Kidney tubule cell (primary cell): ENCODE data around the gene CRIP2.
A peak's percentile ranks its signal among the peaks of the same experiment; 100 is the strongest.

Source experiments
- DNase-seq: peaks from one replicate; pipeline ENCODE4 v3.0.0-alpha.2; 2018; ENCODE audit warnings: low spot score

CRIP2 gene

DNA sequence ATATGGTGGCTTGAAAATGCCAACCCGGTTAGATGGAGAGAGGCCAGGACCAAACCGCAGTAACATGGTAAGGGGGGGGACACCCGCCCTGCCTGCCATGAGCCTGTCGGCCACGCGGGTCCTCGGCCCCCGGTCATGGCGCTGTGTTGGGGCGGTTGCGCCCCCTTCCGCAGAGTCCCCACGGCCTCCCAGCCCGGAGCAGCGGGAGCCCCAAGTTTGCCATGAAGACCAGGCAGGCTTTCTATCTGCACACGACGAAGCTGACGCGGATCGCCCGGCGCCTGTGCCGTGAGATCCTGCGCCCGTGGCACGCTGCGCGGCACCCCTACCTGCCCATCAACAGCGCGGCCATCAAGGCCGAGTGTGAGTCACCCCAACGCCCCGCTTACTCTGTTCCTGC, 10.1 kb upstream of the CRIP2 start:
- no peak for DNase-seq

DNA sequence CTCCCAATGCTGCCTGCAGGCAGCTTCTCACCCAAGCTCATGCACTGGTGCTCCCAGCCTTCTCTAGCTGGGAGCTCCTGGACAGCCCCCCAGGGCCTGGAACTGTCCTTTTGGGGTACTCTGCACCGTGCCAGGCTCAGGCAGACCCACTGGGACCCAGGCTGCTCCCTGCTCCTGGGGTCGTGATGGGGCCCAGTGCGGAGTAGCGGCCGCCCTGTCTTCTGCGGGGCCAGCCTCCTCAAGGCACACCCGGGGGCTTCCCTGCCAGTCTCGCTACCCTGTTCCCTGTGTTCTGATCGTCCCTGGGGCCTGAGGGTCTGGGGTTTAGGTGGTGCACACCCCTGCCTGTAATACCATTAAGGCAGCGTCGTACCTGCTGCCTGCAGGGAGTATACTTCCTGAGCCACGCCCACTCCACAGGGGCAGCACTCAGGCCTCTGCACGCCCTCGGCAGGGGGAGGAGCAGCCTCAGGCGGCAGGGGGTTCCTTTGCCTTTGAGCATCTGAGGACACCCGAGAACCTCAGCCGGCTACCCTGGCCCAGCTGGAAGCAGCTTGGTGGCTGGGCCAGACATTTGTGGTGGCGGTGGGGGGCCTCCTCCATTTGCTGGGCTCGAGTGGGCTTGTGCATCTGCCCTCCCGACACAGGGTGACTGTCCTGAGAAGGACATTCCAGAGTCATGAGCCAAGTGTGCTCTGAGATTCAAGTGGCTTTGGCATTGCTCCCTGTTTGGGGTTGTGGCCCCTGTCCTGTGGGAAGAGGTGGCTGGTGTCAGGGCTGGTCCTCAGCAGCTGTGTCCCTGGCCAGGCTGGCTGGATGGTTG, 9.2 kb upstream of the CRIP2 start:
- DNase-seq, result peak; percentile 64

GRCh38 chr14:105466531-105467248, 7.9 kb upstream of the CRIP2 start:
- no peak for DNase-seq

GRCh38 chr14:105467249-105467941, 7.2 kb upstream of the CRIP2 start:
- no peak for DNase-seq

DNA sequence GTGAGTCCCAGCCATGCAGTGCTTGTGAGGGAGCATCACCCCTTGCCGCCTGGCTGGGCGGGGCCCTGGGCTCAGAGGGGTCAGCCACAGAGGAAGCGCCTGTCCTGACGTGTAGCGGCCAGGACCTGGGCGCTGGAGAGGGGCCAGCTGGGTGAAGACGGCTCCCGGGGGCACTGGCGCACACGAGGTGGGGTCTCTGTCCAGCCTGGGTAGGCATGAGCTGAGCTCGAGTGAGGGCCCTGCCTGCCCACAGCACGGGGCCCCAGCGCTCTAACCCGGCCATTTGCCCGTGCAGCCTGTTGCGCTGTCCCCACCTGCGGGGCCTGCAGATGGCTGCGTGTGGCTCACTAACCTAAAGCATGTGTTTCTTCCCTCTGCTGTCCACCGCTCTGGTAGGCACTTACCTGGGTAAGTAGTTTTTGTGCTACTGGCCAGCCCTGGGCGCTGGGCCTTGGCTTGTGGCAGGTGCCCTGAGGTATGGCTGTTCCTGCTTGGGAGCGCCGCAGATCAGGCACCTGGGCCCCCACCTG, 6.6 kb upstream of the CRIP2 start:
- DNase-seq, result no peak

GRCh38 chr14:105468621-105469241, 5.9 kb upstream of the CRIP2 start:
- DNase-seq, result no peak

DNA sequence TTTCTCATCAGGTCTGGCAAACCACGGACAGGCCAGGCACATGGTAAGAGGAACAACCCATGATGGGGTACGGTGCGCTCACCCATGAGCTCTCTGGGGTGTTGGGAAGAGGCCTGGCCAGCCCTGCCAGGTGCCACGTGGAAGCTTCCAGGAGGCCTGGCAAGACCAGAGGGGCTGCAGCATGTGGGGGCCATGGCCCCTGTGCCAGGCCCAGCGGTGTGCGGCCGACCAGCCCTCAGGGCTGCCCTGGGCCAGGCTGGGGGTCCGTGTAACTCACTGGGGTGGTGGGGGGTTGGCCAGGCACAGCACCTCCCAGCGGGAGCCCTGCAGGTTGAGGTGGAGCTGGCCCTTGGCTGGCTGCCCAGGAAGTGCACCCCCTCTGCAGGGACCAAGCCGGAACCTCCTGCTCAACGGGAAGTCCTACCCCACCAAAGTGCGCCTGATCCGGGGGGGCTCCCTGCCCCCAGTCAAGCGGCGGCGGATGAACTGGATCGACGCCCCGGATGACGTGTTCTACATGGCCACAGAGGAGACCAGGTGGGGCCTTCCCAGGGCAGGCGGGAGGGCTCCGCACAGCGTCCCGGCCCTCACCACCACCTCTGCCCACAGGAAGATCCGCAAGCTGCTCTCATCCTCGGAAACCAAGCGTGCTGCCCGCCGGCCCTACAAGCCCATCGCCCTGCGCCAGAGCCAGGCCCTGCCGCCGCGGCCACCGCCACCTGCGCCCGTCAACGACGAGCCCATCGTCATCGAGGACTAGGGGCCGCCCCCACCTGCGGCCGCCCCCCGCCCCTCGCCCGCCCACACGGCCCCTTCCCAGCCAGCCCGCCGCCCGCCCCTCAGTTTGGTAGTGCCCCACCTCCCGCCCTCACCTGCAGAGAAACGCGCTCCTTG, 4.9 kb upstream of the CRIP2 start:
- peak; percentile 75 for DNase-seq

DNA sequence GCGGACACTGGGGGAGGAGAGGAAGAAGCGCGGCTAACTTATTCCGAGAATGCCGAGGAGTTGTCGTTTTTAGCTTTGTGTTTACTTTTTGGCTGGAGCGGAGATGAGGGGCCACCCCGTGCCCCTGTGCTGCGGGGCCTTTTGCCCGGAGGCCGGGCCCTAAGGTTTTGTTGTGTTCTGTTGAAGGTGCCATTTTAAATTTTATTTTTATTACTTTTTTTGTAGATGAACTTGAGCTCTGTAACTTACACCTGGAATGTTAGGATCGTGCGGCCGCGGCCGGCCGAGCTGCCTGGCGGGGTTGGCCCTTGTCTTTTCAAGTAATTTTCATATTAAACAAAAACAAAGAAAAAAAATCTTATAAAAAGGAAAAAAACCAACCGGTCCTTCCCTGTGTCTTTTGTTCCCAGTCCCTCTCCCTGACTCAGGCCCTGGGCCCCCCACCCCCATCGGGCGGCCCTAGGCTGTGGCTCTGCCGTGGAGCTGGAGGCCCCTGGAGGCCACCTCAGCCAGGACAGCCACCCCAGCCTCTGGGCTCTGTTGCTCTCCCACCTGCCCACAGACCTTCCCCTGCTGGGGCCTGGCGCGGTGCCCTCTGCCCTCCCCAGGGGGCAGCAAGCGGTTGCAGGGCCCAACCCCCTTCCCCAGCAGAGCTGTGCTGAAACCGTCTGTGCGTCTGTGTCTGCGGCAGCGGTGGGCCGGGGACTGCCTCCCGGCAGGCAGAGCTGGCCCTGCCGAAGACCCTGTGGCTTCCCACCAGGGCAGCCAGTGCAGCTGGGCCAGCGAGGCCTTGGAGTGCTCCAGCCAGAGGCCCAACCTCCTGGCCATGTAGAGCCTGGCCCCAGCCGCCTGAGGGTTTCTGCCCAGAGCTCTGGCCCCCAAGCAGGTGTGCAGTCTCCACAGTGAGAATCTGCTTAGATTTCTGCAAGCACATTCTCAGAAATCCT, 4.0 kb upstream of the CRIP2 start:
- DNase-seq, result no peak

GRCh38 chr14:105471297-105471821, 3.3 kb upstream of the CRIP2 start:
- no peak for DNase-seq

GRCh38 chr14:105471823-105472485, 2.7 kb upstream of the CRIP2 start:
- no peak for DNase-seq

DNA sequence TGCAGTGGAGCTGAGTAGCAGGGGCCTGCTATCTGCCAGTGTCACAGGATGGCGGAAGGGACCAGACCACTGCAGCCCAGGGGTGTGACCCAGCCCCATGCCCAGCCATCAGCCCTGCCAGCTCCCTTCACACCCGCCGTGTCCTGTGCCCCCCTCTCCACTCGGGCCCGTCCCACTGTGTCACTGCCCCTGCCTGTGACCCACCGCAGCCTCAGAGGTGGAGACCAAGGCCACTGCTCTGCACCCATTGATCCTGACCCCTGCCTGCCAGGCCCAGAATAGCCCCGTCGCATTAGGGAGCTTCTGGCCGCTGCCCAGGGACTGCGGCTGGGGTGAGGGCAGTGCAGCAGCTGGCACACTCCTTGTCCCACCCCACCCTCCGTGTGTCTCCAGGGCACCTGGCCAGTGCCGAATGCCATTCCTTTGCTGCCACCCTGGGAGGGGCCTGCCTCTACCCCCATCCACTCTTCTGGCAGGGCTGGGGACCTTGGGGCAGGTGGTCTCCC, 2.1 kb upstream of the CRIP2 start:
- DNase-seq, result no peak

GRCh38 chr14:105473033-105473676, 1.5 kb upstream of the CRIP2 start:
- peak; percentile 47 for DNase-seq

DNA sequence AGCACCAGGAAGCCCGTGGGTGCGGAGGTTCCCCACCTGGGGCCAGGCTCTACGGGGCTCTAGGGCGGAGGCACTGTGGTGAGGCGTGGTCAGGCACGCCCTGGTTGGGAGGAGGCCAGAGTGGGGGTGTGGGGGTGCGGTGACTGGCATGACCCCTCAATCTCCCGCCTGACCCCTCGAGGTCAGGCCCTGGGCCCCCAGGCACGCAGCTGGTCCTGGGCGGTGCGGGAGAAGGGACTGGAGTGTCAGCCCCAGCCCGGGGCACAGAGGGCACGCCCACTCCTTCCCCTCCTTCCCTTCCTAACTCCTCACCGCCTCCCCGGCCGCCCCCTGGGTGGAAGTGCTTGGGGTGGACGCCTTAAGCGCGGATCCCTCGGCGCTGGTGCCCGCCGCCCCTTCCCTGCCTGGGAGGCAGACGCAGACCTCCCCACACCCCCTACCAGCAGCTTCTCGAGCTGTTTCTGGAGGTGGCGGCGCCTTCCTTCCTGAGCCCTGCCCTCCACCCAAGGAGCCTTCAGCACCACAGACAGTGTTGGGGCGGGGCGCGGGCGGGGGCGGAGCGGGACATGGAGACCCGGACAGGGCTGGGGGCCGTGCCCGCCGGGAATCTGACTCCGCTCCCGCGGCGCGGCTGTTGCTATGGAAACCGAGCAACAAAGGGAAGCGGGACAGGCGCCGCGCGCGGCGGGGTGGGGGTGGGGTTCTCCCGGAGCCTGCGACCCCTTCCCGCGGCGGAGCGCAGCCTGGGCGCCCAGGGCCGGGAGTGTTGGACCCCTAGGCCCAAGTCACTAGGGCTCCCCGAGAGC, 741 bp upstream of the CRIP2 start:
- DNase-seq, result peak; percentile 92

DNA sequence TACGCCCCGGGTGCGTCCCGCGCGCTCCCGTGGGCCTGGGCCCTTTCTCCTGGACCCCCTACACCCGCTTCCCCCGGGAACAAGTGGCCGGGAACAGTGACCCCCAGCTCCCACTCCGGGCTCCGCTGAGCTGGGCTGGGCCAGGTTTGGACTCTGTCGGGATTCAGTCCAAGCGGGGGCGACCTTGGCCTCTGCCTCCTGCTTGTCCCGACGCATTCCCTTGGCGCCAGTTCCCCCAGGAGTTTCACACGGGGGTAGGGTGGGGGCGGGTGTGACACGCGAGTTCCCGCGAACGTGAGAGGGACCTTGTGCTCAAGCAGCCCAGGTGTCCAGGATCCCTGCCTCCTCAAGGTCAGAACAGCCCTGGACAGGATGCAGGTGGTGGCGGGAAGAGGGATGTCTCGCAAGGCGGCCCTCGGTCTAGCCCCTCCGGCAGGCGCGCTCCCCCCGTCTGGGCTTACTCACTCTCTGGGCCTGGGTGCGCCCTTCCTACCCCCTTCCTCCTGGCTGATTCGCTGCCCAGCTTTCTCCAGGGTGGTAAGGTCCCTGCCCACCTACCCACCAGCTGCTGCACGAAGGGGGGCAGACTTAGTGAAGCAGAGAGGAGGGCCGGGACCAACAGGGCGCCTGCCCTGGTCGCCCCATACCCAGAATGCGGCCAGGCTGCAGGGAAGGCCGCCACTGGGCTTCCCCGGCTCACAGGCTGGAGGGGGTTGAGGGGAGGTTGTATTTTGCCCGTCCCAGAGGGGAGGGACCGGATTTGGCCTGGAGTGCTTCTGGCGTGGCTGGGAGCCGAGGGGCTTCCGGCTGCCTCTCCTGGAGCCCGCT, 862 bp downstream of the CRIP2 start:
- peak; percentile 80 for DNase-seq

- peak; percentile 81 for DNase-seq
Observed at GRCh38 chr14:105476097-105476830, 1.6 kb downstream of the CRIP2 start.
